Fibroblast of pulmonary artery (primary cell): ENCODE measurements around the gene IRAK2.

Source experiments
- DNase-seq: peaks from one replicate; pipeline ENCODE4 v3.0.0-alpha.2; 2010; ENCODE audit warnings: low read depth
- H3K4me3 ChIP-seq: replicated peaks from 2 replicates; pipeline ENCODE4 v1.5.1; 2011; ENCODE audit warnings: low read depth, mild to moderate bottlenecking, control low read depth, low read length, moderate library complexity
- TF ChIP-seq, protein P1 (sequence below): IDR thresholded peaks from 2 replicates; pipeline ENCODE4 v1.5.1; 2011; ENCODE audit warnings: mild to moderate bottlenecking, control low read depth, low read length, inconsistent platforms; ENCODE audit errors: missing control alignments

Gene IRAK2

GRCh38 chr3:10289787-10290355, 125.2 kb downstream of the IRAK2 start:
- TF ChIP-seq, protein P1, sequence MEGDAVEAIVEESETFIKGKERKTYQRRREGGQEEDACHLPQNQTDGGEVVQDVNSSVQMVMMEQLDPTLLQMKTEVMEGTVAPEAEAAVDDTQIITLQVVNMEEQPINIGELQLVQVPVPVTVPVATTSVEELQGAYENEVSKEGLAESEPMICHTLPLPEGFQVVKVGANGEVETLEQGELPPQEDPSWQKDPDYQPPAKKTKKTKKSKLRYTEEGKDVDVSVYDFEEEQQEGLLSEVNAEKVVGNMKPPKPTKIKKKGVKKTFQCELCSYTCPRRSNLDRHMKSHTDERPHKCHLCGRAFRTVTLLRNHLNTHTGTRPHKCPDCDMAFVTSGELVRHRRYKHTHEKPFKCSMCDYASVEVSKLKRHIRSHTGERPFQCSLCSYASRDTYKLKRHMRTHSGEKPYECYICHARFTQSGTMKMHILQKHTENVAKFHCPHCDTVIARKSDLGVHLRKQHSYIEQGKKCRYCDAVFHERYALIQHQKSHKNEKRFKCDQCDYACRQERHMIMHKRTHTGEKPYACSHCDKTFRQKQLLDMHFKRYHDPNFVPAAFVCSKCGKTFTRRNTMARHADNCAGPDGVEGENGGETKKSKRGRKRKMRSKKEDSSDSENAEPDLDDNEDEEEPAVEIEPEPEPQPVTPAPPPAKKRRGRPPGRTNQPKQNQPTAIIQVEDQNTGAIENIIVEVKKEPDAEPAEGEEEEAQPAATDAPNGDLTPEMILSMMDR: no peak
- no peak overlapping the region for H3K4me3 ChIP-seq
- DNase-seq: no peak

DNA sequence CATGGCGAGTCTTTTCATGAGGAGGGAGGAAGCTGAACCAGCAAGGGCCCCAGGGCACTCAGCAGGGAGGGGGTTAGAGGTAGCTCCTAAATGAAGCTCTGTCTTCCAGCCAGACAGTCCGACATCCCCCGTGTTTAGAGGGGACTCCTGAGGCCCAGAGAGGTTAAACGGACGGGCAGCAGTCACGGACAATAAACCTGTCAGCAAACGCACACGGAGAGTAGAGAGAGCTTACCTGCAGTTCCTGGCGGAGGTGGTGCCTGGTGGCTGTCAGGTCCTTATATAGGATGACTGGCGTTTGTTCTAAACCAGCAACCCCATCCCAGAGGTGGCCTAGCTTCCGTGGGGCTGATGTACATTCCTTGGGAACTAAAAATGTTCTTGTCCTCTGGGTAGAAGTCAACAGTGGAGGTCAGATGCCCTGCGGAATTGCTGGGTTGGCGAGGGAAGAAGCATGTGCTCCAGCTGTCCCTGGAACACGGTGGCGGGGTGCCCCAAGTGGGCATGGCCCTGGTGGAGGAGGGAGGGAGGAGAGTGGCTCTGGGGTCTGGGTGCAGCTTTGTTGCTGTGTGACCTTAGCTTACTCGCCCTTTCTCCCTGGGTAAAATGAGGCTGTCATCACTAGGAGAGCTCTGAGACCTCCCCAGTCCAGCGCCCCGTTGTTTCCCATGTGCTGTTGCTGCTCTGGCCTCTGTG, 125.9 kb downstream of the IRAK2 start:
- TF ChIP-seq, protein P1: no peak
- no peak for DNase-seq
- no peak overlapping the region for H3K4me3 ChIP-seq

- H3K4me3 ChIP-seq: no peak overlapping the region
Measured at GRCh38 chr3:10291641-10292040, 126.9 kb downstream of the IRAK2 start.

GRCh38 chr3:10292505-10293419, 128.0 kb downstream of the IRAK2 start, which contains the start of gene GHRL:
TSS of gene GHRL (minus strand) at chr3:10292947. CDS start at chr3:10290180, 2,767 bp downstream.
- TF ChIP-seq, protein P1: no peak
- DNase-seq: peak; percentile 29
- H3K4me3 ChIP-seq: no peak within 1 kb of the TSS

More at GRCh38 chr3:10291641-10292040, 126.9 kb downstream of the IRAK2 start:
- DNase-seq: no peak
- TF ChIP-seq, protein P1: no peak
